DMS 273 (cell line): ENCODE measurements around the gene FCAMR.

ENCODE experiments used
- DNase-seq: peaks from one replicate; lab custom pipeline; 2025; ENCODE audit not compliant: unreplicated experiment; lab: John Stamatoyannopoulos, UW

The FCAMR gene

DNA sequence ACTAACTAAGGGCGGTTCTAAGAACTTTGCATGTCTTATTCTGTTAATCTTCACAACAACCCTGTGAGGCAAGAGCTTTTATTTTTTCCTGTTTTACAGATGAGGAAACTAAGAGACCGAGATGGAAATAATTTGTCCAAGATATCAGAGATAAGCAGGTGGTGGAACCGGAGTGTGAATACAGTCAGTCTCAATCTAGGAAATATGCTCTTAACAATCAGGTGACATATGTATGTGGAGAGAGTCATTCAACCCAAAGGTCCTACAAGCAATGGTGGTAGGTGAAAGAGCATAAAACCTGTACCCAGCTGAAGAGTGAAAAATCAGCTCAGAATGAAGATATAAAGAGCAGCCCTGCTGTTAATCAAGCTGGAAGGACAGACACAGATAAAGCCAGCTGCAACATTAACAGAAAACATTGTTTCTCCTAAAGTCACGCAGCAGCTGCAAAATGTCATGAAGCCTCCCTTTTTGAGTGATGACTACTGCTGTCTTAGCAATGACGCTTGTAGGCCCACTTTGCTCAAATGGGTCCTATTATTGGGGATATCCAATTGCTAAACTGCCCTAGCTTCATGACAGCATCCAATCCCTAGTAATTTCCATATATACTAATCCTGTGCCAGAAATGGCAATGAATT, 30.5 kb upstream of the FCAMR start:
- DNase-seq: no peak

DNA sequence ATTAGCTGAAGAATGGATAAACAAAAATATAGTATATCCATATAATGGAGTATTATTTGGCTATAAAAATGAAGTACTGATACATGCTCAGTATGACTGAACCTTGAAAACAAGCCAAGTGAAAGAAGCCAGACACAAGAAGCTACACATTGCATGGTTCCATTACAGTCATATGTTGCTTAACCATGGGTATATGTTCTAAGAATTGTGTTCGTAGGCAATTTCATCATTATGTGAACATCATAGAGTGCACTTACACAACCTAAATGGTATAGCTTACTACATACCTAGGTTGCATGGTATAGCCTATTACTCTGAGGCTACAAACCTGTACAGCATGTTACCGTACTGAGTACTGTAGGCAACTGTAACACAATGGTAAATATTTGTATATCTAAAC, 28.6 kb upstream of the FCAMR start:
- no peak for DNase-seq

DNA sequence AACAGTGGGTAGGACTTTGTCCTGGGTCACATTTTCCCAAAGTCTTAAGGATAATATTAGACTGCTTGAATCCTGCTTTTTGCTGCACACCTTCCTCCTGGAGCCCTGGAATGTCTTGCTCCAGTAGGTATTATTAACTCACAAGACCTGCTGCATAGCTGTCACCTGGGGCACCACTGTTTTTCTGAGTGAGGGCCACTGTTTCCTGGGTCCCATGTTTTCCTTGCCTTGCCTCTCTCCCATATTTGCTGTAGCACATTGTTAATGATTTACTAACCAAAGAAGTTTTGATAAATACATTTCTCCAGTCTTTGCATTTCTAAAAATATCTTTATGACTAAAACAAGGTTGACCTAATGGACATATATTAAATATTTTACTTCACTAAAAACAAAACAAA, 22.5 kb upstream of the FCAMR start:
- DNase-seq: no peak

DNA sequence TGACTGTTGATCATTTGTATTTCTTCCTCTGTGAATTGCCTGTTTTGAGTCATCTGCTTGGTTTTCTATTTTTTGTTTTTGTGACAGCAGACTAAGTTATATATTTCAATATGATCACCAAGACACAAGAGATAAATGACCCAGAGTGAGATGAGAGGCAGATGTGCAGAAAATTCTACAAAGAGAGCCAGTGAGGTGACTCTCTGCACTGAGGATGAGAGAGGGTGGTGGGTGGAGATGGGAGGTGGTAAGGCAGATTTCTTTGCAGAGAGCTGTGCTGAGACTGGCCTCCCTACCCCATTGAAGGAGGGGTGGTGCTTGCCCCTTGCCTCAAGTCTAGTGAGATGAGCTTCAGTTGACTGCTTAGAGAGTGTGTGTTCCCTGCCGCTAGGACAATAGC, 17.6 kb upstream of the FCAMR start:
- DNase-seq: no peak

DNA sequence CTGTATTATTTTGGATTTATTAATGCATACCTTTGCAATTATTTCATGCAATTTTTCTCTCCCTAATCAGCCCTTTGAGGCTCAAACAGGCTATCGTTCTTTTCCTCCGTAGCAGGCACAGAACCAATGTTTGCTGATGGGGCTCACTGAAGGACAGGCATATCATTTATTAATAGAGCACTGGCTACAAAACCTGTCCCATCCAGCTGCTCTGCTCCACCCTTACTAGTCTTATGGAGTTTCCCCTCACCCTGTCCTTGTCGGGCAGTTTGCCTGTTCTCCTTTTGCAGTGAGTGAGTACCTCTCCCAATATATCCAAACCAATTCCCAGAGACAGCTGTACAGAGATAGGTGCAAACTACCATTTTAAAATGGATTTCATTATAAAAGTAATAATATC, 16.6 kb upstream of the FCAMR start:
- DNase-seq: no peak

DNA sequence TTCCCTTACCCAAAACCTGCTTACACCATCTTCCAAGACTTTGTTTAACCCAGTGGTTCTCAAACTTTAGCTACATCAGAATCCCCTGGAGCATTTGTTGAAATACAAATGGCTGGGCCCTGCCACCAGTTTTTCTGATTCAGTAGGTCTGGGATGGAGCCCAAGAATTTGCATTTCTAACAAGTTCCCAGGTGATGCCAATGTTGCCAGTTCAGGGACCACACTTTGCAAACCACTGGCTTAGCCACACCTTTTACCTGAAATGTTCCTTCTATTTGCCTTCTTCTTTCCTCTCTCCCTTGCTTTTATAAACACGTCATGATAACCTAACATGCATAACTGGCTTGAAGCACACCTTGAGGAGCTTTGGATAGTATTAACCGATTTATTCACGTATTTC, 16.1 kb upstream of the FCAMR start:
- no peak for DNase-seq

DNA sequence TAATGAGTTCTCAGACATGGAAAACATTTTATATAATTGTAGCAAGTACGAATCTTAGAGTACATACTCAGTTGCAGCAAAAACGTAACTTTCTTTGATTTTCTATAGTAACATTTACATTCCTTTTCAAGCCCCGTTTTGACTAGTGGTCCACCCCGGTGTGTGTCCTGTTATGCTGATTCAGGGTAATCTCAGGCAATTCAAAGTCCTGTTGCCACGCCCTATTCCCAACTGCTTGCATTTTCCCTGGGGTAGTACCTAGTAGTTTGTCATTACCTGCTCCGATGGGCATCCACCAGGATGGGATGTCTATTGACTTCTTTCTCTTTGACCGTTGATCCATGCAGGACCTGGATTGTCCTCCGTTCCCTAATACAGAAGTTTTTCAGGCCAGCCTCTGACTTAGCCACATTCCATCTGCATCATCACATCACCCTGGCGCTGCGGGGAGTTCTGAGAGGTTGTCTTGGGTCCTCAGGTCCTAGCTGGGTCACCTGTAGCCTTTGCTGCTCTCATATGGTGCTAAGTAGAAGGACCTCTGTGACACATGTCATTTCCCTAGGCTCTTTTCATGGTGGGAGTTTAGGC, 15.0 kb upstream of the FCAMR start:
- DNase-seq: no peak

DNA sequence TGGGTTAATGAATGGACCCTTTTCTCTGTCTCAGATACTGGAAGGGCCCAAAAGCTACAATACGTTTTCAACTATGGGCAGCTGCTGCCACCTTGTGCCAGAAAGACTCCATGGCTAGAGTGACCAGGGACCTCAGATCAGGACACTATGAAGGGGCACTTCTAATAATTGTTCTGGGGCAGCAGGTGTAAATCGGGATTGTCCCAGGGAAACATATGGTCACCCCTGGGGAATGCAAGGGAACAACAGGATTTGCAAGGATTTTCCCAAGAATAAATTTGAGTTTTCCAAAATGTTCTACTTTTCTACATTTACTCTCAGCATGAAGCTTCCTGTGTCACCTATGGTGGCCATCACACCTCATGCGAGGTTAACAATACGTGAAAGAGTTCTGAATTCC, 12.0 kb upstream of the FCAMR start:
- peak; percentile 77 for DNase-seq

DNA sequence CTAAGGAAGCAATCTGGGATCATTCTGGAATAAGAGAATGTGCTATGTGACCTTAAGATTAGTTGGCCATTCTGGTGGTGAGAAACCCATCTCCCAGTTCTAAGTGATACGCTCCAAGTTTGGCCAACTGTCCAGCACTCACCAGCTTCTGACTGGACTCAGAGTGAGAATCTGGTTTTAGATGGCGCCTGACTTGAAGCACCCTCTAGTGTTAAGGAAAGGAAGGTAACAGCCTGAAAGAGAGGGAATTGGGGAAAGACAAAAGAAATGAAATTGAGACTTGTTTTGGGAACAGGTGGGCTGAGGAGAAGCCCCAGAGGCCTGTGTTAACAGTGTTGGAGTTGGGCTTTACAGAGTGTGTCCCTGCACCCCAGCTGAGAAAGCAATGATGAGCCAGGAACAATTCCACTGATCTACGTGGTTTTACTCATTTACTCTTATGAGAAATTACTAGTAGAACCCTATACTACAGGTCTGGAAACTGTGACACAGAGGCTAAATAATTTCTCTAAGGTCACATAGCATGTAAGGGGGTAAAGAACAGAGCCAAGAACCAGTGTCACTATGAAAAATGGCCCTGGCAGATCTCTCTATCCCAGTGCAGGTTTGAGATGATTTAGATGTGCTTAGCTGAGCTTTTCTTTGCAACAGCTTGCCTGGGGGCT, 9.3 kb upstream of the FCAMR start:
- peak; percentile 41 for DNase-seq

DNA sequence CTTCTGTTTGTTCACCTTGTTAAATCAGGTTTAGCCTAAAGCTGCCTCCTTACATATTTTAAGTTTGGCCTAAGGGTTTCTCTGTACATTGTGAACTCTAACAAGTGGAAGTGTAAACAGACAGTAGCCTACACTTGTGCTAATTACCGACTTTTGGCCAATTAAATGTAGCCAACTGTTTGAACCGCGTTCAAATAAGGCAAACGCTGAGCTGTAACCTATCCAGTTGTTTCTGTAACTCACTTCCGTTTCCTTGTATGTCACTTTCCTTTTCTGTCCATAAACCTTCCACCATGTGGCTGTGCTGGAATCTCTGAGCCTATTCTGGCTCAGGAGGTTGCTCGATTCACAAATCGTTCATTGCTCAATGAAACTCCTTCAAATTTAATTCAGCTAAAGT, 8.0 kb upstream of the FCAMR start:
- no peak for DNase-seq

DNA sequence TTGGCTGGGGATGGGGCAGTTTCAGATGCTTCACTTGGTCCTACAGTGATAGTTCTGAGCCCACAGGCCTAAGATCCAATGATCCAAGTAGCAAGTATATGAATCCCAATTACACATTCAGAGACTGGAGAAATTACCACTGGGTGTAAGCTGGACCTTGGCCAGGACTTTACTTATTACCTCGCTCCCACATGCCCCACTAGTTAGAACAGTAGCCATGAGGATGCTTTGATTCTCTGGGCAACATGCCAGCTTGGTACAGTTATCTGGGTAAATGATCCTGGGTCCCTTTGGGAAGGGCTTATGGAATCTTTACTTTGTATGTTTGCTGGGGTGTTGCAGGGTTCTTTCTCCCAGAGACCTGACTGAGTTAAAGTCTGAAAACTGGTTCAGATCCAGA, 5.0 kb upstream of the FCAMR start:
- peak; percentile 76 for DNase-seq

DNA sequence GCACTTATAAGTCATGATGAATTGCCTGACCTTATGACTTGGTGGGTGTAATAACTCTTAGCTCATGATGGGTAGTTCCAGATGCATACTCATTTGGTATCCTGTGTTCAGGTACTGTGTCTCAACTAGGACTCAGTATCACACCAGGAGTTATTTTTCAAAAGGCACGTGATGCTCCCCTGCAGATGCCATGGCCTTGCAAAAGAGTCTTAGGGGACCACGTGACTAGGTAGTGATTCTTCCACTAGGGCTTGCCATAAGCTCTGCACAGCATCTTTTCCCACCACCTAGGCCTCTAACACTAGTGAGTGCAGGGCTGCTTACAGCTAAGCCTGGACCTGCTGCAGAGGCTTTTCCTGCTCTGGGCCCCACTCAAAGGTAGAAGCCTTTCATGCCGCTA, 3.9 kb upstream of the FCAMR start:
- no peak for DNase-seq

DNA sequence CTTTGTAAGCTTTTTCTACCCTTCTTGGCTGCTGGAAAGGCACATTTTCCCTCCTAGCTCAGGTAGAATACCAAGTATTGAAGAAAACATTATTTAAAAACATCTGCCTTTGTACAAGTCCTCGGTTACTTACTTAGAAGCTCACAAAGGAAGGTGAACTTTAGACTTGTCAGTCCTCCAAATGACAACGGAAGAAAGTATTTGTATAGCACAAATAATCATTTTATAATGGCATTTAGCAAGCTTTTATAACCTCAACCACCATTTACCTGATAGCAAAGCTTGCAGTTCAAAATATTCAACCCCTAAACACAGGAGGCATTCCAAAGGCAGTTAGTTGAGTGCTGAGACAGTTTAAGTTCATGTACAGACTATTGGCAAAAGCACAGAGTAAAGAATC, 2.5 kb upstream of the FCAMR start:
- no peak for DNase-seq

DNA sequence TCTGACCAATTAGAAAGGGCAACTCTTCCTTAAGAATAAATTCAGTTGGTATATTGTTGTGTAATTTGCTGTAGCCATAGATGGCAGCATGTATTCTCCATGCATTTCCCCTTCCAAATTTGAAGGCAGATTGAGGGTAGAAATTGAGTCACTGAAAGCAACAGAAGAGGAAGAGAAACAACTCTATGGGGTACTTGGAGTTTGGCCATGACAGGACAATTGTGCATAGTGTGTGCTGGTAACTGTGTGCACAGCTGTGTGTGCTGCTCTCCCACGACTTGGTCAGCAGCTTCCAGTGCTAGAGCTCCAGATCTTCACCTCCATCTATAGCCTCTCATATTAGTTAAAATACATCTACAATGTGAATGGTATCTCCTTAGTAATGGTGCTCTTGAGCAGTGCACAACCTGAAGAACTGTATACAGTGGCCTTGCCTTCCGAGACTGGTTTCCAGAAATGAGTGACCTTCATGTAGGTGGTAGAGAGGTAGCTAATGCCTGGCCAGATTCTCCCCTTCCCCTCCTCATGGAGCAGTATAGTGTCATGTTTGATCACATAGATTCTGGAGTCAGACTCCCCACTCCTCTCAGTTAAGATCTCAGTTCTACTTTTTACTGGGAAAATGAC, 882 bp upstream of the FCAMR start:
- DNase-seq: no peak

DNA sequence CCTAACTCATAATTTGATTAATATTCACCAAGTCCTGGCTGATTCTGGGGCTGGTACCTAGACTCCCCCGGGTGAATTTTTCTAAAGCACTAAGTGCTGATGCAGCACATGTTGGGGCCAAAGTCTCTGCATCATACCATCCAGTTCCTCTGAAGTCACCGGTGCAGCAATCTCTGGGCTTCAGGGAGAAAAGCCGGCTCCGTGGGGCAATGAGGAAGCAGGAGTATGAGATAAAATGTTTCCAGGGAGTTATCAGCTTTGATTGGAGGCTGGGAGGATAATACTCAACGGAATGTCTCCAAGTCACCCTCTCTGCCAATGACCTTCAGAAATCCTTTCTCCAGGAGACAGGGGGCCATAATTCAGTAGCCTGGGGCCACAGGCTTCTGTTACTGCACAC, 1.2 kb downstream of the FCAMR start:
- DNase-seq: no peak

DNA sequence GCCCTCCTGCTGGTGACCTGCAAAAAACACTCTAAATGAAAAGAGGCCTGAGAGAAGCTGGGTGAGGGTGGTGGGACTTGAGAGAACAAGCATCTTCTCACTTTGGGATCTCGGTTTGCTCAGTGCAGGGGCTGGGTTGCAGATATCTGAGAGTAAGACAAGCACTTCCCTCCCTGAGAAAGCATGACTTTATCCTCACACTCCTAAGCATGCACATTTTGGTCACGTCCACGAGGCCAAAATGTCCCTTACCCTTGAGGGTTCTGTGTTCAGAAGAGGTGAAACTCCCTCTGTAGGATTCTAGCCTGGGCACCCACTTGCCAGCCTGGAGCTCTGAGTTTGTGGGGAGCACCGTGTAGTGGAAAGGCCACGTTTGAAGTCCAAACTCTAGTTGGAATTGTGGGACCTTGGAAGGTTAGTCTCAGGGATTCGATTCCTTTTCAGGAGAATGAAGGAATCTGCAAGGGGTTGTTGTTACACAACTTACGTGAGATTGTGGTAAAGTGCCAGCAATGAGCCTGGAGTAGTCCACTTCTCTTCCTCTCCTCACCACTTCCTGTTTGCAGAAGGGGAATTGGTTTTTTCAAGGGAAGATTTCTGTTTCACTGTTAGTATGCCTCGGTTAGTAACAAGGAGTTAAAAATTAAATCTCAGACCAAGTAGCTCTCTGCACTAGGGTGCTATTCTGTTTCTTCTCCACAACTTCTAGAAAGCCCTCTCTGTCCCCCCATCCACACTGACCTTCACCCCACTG, 3.0 kb downstream of the FCAMR start:
- DNase-seq: no peak

DNA sequence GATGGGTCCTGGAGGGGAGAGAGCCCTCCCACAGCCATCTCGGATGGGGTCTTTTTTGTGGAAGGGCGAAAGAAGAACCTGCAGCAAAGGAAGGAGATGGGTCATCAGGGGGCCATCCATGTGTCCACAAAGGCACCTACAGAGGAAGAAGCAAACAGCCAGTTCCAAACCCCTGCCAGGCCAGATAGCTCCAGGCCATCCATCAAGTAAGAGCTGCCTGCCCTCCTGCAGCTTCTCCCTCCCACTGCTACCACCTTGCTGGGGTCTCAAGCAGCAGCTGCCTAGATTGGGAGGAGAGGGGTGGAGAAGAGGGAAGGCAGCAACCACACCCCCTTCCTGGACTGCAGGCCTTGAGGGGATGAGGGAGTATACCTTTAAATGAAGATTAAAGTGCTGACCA, 4.5 kb downstream of the FCAMR start:
- DNase-seq: no peak

DNA sequence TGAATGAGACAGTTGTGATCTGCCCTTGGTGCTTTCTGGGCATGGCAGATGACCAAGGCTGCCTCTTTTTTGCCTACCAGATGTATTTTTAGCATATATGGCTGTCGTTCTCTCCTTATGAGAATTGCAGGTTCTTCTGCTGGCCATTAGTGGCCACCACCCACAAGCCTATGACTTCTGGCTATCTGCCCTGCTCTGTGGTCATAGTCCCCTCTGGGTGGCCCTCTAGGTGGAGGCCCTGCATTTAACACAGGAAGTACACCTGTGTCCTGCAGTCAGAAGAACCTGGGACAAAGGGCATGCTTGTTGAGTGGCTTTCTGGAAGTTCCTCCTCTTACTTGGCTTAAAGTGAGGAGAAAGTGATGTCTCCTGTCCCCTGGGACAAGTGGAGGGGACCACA, 6.5 kb downstream of the FCAMR start:
- DNase-seq: no peak

DNA sequence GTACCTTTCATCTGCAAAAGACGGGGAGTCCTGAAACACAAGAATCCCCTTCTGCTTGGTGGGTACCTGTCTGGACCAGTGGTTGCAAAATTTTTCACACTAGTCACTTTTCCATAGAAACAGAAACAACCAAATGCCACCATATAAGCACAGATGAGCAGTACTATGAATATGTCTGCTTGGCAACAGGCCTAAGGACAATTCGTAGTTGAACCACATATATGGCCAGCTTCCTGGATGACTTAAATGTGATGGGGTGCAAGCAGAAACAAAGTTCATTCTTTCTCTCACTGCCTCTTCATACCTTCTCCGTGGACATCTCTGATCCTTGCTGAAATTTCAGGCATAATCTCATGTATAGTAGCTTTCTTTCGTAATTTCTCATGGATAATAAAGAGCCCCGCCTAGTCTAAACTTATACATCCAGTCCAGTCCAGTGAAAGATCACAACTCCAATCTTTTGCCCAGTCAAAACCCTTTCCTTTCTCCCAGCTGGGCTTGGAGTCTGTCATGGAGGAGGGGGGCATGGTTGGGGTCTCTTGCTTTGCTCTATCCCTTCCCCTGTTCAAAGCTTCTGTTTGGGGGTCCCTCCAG, 7.0 kb downstream of the FCAMR start:
- DNase-seq: no peak

DNA sequence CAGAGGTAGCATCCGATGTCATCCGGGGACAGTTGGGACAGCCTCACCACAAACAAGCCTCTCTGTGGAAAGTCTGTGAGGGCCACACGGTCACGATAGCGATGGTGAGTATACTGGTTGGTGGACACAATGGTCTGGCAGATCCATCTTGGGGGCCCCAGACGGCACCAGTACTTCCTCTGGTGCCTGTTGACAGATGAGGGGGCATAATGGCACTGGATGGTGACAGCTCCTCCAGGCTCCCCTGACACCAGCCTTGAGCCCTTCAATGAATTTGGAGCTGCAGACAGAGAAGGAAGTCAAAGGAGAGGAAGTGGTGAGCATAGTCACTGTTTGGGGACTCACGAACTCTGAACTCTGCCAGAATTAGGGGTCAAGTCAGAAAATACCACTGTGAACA, 8.0 kb downstream of the FCAMR start:
- DNase-seq: no peak

DNA sequence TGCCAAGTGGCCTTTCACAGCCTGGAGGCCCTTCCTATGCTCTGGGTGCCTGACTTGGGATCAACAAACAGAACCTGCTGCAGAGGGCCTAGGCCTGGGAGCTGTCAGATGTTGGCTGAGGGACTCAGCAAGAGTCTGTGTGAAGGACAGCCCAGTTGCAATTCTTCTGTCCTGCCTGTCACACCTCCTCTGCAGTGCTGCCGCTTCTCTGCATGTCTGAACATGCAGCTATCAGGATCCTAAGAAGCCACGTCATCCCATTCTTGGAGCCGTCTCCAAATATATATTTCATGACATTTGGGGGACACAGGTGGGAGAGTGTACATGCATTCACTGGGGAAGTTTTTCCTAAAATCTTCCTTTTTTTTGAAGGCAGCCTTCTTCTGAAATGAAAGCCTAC, 8.6 kb downstream of the FCAMR start:
- DNase-seq: no peak
